Mucosa of descending colon (tissue), 3 donors: ENCODE results near the gene SBF2. TPM values are rescaled to one million over a fixed set of nuclear protein-coding genes. Genes with fewer than 3 reads are reported as not detected.

Source experiments
- ATAC-seq: fragments of 200-7000 bp; cut with Tn5 transposase; one replicate; pipeline ENCODE4 v1.9.1; 2020; ENCODE audit warnings: mild to moderate bottlenecking, moderate library complexity
- DNase-seq, 3 donors: peaks; one replicate each; pipeline ENCODE4 v3.0.0-alpha.2; 2020
- H3K36me3 ChIP-seq: fragments of 200-600 bp; one replicate; pipeline ENCODE4 v1.8.0; 2021; ENCODE audit warnings: low read depth, mild to moderate bottlenecking
- H3K4me1 ChIP-seq: fragments of 200-600 bp; one replicate; pipeline ENCODE4 v1.8.0; 2021; ENCODE audit warnings: low read depth, mild to moderate bottlenecking
- H3K4me3 ChIP-seq: fragments of 200-600 bp; one replicate; pipeline ENCODE4 v1.8.0; 2021; ENCODE audit warnings: mild to moderate bottlenecking
- H3K9me3 ChIP-seq: fragments of 200-600 bp; one replicate; pipeline ENCODE4 v1.8.0; 2021; ENCODE audit warnings: mild to moderate bottlenecking
- intact Hi-C, 2 donors: fragments of 100-400 bp; cut with DNase I in 1 of 2; cut with micrococcal nuclease in 1 of 2; formaldehyde crosslinking; loops; one replicate each; pipeline versions ENCODE4 v1.11.0 to v1.11.1; 2022; cut with DNase I, micrococcal nuclease
- total RNA-seq, 3 donors: library from RNA; stranded (reverse); fragmentation: NEBNext Ultra II Directional in 2 of 3; extraction: Animal tissue kit (Norgen Biotek cat#: 25700) in 2 of 3; gene quantifications; one replicate each; pipeline versions ENCODE4 v1.2.1 to v1.2.4, GENCODE V29; 2021 to 2023
- TF ChIP-seq, protein P1 (sequence below): fragments of 200-600 bp; IDR thresholded peaks from one replicate; pipeline ENCODE4 v1.8.0; 2022; ENCODE audit warnings: antibody characterized with exemption, mild to moderate bottlenecking
- donor health status: DM: no; HTN: no; CAD: no; lungs with moderate emphysema.
- donor health status: DM: no; HTN: no; CAD: no.
- donor health status: DM: no; HTN: yes; CAD: no.

The SBF2 gene
- total RNA-seq, 3 donors from 2014 or later = 35.2 to 60.3 (median 48.2) TPM

DNA sequence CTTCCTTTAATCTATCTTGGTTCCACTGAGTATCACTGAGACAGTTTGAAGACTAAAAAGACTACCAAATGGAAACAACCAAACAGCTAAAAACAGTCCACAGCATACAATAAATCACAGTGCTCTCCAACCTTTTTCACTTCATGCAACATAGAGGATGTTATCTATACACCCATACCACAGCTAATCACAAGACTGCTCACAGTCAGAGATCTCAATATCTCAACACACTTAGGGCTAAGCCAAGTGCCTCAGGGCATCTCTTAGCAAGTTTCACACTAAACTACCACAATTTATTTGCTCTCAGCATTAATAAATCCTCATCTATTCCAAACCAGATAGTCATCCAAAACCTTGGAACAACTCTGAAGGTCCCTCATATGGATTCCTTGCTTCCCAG, 129.4 kb downstream of the SBF2 start:
- Histone ChIP-seq H3K4me1 (no peaks in the 10 kb centered on the region), H3K36me3 (no peaks in the 10 kb centered on the region), H3K9me3 (no peaks in the 10 kb centered on the region), H3K4me3 (no peak overlapping the region)
- DNase-seq = no peak
- intact Hi-C loops = no loop called here
- no peak for ATAC-seq
- TF ChIP-seq, protein P1, sequence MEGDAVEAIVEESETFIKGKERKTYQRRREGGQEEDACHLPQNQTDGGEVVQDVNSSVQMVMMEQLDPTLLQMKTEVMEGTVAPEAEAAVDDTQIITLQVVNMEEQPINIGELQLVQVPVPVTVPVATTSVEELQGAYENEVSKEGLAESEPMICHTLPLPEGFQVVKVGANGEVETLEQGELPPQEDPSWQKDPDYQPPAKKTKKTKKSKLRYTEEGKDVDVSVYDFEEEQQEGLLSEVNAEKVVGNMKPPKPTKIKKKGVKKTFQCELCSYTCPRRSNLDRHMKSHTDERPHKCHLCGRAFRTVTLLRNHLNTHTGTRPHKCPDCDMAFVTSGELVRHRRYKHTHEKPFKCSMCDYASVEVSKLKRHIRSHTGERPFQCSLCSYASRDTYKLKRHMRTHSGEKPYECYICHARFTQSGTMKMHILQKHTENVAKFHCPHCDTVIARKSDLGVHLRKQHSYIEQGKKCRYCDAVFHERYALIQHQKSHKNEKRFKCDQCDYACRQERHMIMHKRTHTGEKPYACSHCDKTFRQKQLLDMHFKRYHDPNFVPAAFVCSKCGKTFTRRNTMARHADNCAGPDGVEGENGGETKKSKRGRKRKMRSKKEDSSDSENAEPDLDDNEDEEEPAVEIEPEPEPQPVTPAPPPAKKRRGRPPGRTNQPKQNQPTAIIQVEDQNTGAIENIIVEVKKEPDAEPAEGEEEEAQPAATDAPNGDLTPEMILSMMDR = no peak

DNA sequence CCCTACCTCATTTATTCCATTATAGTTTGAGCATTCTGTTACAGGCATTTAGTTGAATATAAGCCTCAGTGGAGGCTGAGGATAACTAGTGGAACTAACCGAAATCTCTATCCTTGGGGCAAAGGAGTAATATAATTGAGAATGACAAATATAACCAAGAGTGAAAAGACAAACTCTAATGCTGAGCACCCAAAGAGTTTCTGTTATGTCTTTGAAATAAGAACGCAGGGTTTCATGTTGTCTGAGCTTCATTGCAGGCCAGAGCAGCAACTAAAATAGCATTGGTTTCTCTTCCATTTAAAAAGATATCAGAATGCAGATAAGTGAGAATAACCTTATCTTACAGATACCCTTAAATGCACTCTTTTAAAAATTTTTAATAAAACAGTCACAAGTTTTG, 131.8 kb downstream of the SBF2 start:
- H3K9me3 ChIP-seq = no peaks in the 10 kb centered on the region
- no peak overlapping the region for H3K4me3 ChIP-seq
- intact Hi-C loops = no loop called here
- no peak for DNase-seq
- ATAC-seq = no peak
- no peaks in the 10 kb centered on the region for H3K36me3 ChIP-seq
- no peaks in the 10 kb centered on the region for H3K4me1 ChIP-seq
- TF ChIP-seq, protein P1 = no peak

DNA sequence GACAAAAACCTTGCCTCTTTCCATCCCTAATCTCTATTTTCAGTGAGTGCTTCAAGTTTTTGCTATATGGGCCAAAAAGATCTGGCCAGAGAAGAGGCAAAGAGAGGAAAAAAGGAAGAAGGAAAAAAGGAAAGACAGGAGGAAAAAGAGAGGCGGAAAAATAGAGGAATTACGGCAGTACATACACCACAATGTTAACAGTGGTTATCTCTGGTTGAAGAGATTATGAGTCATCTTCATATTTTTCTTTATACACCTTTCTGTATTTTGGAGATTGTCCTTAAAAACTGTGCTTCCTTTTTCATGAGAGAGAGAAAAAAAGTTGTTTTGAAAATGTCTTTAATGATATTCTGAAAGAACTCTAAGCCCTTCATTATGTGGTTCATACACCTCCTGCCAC, 133.7 kb downstream of the SBF2 start:
- Histone ChIP-seq H3K36me3 (no peaks in the 10 kb centered on the region), H3K4me3 (no peak overlapping the region), H3K4me1 (no peaks in the 10 kb centered on the region), H3K9me3 (no peaks in the 10 kb centered on the region)
- intact Hi-C loops = no loop called here
- ATAC-seq (no peak), DNase-seq (no peak)
- TF ChIP-seq, protein P1 = no peak

DNA sequence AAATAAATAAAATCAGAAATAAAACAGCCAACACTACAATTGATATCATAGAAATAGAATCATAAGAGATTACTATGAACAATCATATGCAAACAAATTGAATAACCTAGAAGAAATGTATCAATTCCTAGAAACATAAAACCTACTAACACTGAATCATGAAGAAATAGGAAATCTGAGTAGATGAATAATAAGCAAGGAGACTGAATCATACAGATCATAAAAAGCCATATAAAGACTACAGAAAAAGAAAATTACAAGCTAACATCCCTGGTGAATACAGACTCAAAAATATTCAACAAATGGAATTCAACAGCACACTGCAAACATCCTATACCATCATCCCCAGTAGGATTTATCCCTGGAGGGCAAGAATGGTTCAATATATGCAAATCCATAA, 135.6 kb downstream of the SBF2 start:
- intact Hi-C loops = no loop called here

DNA sequence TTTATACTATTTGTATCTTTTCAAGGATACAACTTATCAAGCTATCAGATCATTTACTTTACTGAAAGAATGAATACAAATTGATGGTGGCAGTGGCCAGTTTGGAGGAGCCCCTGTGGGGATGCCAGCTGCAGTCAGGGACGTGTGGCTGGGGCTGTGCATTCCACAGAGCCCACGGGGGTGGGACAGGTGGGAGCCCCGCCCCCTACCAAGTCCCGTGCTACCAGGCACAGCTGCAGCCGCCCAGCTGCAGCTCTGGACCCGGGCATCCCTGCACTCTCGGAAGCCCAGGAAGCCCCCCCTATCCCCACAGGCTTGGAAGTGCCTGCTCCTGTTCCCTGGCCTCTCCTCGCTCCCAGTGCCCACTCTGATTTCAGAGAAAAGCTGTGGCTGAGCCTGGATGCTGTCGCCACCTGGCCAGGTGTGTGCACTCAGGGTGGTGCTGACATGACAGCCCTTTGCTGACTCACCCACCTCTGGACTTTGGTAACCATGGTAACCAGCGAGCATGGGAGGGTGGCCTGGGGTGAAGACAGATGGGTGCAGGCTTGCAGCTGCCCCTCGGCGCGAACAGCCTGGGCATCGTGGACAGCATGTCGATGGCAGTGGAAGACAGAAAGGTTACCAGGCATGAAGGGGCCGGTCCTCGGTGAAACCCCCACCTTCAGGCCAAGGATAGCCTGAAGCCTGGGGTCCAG, 138.1 kb downstream of the SBF2 start:
- TF ChIP-seq, protein P1 = no peak
- Histone ChIP-seq H3K36me3 (no peaks in the 10 kb centered on the region), H3K4me1 (no peaks in the 10 kb centered on the region), H3K4me3 (no peak overlapping the region), H3K9me3 (no peaks in the 10 kb centered on the region)
- ATAC-seq = no peak
- intact Hi-C loops = no loop called here
- no peak for DNase-seq

More for the DNA sequence above, 135.6 kb downstream of the SBF2 start:
- Histone ChIP-seq H3K9me3 (no peaks in the 10 kb centered on the region), H3K4me1 (no peaks in the 10 kb centered on the region), H3K36me3 (no peaks in the 10 kb centered on the region), H3K4me3 (no peak overlapping the region)
- ATAC-seq = no peak
- no peak for DNase-seq
- TF ChIP-seq, protein P1 = no peak

DNA sequence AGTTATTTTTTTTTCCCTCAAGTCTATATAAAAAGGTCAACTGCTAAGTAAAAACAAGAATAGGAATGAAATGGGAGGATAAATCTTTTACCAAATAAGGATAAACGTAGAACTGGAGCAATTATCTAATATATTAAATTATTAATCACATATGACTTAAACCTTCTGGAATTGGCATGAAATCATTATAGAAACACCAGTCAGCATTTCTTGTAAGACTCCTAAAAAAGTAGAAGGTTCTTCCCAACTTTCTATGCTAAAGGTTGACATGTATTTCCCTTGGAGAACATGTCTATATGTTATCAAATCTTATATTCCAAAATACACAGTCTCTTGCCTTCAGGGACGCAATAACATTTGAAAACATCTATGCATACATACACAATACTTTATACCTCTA, 143.2 kb downstream of the SBF2 start:
- DNase-seq (no peak), ATAC-seq (no peak)
- Histone ChIP-seq H3K9me3 (no peaks in the 10 kb centered on the region), H3K4me3 (no peak overlapping the region), H3K4me1 (no peaks in the 10 kb centered on the region), H3K36me3 (no peaks in the 10 kb centered on the region)
- intact Hi-C loops = no loop called here
- TF ChIP-seq, protein P1 = no peak
